Islet precursor cell (in vitro differentiated cells): ENCODE data around the gene MTCL1.

Experiments used
- DNase-seq: peaks from one replicate; pipeline ENCODE4 v3.0.0-alpha.2; 2018

MTCL1 gene

GRCh38 chr18:8776013-8776943 is 70.9 kb downstream of the MTCL1 start:
- peak; percentile 40 for DNase-seq

- peak; percentile 34 for DNase-seq
Measured at GRCh38 chr18:8777846-8778245, 72.5 kb downstream of the MTCL1 start.

GRCh38 chr18:8778386-8778785 is 73.0 kb downstream of the MTCL1 start:
- DNase-seq = peak; percentile 44

GRCh38 chr18:8778824-8779223 is 73.5 kb downstream of the MTCL1 start:
- DNase-seq = peak; percentile 55

- peak; percentile 53 for DNase-seq
Measured at GRCh38 chr18:8779251-8779650, 73.9 kb downstream of the MTCL1 start.

GRCh38 chr18:8780227-8780626 is 74.9 kb downstream of the MTCL1 start:
- peak; percentile 82 for DNase-seq

GRCh38 chr18:8781671-8782070 is 76.3 kb downstream of the MTCL1 start:
- peak; percentile 45 for DNase-seq

GRCh38 chr18:8783335-8783993 is 78.1 kb downstream of the MTCL1 start:
- peak; percentile 34 for DNase-seq

- peak; percentile 43 for DNase-seq
Measured at GRCh38 chr18:8783994-8784530, 78.7 kb downstream of the MTCL1 start.

- DNase-seq = peak; percentile 45
Measured at GRCh38 chr18:8785261-8785660, 79.9 kb downstream of the MTCL1 start.

GRCh38 chr18:8785855-8786482 is 80.6 kb downstream of the MTCL1 start:
- DNase-seq = peak; percentile 56

- DNase-seq = peak; percentile 73
Measured at GRCh38 chr18:8786483-8787370, 81.4 kb downstream of the MTCL1 start.

- peak; percentile 45 for DNase-seq
Measured at GRCh38 chr18:8787371-8787670, 82.0 kb downstream of the MTCL1 start.

GRCh38 chr18:8787794-8788193 is 82.4 kb downstream of the MTCL1 start:
- DNase-seq = no peak

- peak; percentile 9 for DNase-seq
Measured at GRCh38 chr18:8788503-8789429, 83.4 kb downstream of the MTCL1 start.

- peak; percentile 78 for DNase-seq
Measured at GRCh38 chr18:8791171-8791651, 85.9 kb downstream of the MTCL1 start.

GRCh38 chr18:8792688-8793316 is 87.4 kb downstream of the MTCL1 start:
- DNase-seq = no peak

- DNase-seq = no peak
Measured at GRCh38 chr18:8793445-8794155, 88.2 kb downstream of the MTCL1 start.

GRCh38 chr18:8794156-8794933 is 89.0 kb downstream of the MTCL1 start:
- peak; percentile 51 for DNase-seq
